Measurements from ENCODE around the gene NDRG3. TPM values are rescaled to one million over a fixed set of nuclear protein-coding genes. Genes with fewer than 3 reads are reported as not detected.
"Not testable (repeated sequence)": the region's sequence is repeated elsewhere in the genome, so short reads cannot be mapped to it uniquely, and the experiment has no call there.

The NDRG3 gene
- total RNA-seq, 1 donor from 2014 or later = 10.8 TPM

DNA sequence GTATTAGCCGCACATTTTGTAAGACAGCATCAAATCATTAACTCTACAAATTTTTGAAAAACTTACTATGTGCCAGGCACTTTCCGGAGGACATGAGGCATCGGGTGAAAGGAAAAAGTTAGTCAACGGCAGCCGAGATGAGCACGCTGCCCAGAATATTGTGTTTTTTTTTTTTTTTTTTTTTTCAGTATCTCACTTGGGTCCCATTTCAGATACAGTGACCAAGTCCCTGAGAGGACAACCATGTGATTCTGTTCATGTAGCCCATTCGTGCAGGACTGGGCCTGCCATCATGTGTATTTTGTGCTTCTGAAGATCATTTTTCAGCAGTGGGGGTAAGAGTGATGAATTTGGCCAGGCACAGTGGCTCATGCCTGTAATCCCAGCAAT is 101.2 kb downstream of the NDRG3 start:
- DNase-seq (ENCODE audit: low spot score) = no peak

DNA sequence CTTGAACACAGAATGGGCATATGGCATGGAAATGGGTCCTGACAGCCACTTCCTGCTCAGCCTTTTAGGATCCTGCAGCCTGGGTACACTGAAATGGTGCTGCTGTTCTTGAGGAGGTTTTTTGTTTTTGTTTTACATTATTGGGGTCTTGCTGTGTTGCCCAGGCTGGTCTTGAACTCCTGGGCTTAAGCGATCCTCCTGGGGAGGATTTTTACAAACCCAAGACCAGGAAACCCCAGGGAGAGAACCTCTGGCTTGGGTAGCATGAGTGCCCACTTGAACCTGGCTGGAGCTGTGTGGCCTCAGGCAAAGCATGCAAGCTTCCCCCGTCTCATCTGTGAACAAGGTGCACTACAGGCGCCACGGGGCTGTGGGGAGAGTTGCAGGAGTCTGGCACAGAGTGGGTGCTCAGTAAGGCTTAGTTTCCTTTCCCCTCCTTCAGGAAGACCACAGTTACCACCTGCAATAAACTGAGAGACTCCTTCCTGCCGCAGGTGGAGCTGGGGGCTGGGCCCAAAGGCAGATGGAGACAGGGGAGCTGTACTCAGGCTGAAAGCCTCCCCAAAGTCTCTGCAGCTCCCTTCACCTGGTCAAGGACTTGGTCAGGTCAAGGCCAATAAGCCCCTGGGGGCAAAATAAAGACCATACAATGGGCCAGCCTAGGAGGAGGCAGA is 101.7 kb downstream of the NDRG3 start:
- DNase-seq (ENCODE audit: low spot score) = no peak

DNA sequence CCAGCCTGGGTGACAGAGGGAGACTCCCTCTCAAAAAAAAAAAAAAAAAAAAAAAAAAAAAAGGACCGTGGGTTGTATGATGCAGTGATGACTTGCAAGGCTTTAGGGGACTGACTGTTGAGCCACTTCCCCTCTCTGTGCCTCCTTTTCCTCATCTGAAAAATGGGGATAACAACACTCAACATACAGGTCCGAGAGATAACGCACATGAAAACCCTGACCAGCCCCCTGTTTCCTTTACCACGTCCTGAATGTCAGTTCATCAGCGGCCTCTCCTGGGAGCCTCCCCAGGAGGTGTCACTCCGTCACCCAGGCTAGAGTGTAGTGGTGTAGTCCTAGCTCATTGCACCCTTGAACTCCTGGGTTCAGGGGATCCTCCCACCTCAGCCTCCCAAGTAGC is 103.8 kb downstream of the NDRG3 start:
- no peak for DNase-seq (ENCODE audit: low spot score)

- no peak for DNase-seq (ENCODE audit: low spot score)
Observed at GRCh38 chr20:36641506-36641843, 104.4 kb downstream of the NDRG3 start.

DNA sequence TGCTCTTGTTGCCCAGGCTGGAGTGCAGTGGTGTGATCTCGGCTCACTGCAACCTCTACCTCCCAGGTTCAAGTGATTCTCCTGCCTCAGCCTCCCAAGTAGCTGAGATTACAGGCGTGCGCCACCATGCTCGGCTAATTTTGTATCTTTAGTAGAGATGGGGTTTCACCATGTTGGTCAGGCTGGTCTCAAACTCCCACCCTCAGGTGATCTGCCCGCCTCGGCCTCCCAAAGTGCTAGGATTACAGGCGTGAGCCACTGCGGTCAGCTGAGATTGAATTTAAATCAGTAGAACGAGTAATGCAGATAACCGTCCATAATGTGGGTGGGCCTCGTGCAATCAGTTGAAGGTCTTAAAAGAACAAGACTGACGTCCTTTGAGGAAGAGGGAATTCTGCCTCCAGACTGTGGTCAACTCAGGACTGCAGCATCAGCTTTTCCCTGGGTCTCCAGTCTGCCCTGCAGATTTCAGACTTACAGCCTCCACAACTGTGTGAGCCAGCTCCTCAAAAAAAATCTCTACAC is 107.0 kb downstream of the NDRG3 start:
- not testable (repeated sequence) for DNase-seq (ENCODE audit: low spot score)

- no peak for DNase-seq (ENCODE audit: low spot score)
Observed at GRCh38 chr20:36634342-36634741, 111.5 kb downstream of the NDRG3 start.

DNA sequence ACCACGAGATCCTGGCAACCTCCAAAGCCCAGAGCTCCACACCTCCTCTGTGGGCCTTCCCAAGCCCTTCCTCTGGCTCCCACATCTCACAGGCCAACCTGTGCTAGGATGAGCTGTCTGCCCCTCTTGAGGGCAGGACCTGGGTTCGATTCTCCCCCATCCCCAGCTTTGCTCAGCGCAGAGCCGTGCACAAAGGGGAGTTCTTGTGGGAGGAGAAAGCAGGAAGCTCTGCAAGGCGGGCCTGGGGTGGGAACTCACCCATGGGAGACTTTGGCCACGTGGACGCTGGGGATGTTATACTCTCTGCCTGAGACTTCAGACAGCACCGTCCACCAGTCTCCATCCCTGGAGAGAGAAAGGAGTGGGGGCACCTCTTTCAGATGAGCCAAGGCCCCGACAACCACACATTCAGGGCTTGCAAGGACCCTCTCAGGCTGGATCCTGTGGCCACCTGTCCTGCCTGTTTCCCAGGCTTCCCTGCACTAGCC is 112.6 kb downstream of the NDRG3 start:
- DNase-seq (ENCODE audit: low spot score) = no peak

GRCh38 chr20:36632487-36633284 is 113.2 kb downstream of the NDRG3 start:
- DNase-seq (ENCODE audit: low spot score) = no peak

DNA sequence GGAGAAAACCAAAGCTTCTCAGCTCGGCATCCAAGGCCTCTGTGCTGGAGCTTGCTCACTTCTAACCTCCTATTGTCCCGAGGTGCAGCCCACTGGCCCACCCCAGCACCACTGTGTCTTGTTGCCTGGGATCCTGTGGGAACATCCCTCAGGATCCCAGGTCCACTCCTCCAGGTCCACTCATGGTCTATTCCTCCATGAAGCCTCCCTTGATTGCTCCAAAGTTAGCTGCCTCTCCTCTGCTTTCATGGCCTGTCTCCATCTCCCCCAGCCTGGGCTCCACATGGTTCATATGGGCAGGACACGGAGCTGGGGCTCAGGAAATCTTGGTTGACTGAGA is 113.8 kb downstream of the NDRG3 start:
- DNase-seq (ENCODE audit: low spot score) = no peak

- DNase-seq (ENCODE audit: low spot score) = no peak
Observed at GRCh38 chr20:36631646-36632045, 114.2 kb downstream of the NDRG3 start.

- DNase-seq (ENCODE audit: low spot score) = no peak
Observed at GRCh38 chr20:36629719-36630681, 115.9 kb downstream of the NDRG3 start.

GRCh38 chr20:36628076-36628475 is 117.8 kb downstream of the NDRG3 start:
- no peak for DNase-seq (ENCODE audit: low spot score)

- no peak for DNase-seq (ENCODE audit: low spot score)
Observed at GRCh38 chr20:36624944-36625324, 121.0 kb downstream of the NDRG3 start.

DNA sequence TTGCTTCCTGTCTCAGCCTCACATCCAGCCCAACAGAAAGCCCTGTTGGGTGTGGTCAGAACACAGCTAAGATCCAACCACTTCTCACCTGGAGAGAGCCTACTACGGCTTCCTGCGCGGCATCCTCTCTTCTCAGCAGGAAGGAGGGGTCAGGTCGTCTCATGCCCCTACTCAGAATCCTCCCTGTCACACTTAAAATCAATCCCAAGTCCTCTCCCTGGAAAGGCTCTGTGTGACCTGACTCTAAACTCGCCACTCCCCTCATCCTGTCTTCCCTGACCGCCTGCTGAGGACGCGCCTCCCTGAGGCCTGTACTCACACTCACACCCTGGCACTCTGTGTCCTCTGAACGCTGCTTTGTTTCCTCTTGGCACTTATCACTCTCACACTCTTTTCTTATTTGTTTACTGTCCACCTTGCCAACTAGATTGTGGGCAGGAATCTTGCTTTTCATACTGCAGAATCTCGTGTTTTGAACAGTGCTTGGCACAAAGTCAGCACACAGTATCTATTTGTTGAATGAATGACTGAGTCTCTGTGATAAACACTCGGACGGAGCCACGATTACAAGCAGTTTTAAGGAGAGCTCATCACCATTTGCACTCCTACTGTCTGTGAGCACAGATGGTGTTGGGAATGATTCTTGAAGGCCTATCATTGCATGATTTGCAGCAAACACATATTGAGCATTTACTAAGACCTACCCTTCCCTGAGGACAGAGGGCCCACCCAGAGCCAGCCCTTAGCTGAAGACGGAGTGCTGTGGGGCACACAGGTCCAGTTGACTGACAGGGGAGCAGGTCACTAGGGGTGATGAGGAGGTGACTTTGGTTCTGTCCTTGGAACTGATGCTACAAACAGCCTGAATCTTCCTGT is 121.6 kb downstream of the NDRG3 start:
- DNase-seq (ENCODE audit: low spot score) = no peak

DNA sequence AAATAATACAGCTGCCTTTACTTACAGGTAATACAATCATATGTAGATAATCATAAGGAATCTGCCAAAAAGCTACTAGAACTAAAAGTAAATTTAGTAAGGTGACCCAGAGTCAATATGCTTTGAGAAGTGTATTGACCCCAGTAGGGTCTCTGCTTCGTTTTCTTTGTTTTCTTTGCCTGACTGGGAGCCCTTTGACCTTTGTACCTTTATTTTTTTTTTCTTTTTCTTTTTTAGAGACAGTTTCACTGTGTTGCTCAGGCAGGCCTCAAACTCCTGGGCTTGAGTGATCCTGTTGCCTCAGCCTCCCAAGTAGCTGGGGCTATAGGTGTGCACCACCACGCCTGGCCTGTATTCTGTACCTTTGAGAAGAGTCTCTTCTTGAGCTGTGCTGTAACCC is 122.4 kb downstream of the NDRG3 start:
- no peak for DNase-seq (ENCODE audit: low spot score)

- DNase-seq (ENCODE audit: low spot score) = no peak
Observed at GRCh38 chr20:36620917-36621316, 125.0 kb downstream of the NDRG3 start.

DNA sequence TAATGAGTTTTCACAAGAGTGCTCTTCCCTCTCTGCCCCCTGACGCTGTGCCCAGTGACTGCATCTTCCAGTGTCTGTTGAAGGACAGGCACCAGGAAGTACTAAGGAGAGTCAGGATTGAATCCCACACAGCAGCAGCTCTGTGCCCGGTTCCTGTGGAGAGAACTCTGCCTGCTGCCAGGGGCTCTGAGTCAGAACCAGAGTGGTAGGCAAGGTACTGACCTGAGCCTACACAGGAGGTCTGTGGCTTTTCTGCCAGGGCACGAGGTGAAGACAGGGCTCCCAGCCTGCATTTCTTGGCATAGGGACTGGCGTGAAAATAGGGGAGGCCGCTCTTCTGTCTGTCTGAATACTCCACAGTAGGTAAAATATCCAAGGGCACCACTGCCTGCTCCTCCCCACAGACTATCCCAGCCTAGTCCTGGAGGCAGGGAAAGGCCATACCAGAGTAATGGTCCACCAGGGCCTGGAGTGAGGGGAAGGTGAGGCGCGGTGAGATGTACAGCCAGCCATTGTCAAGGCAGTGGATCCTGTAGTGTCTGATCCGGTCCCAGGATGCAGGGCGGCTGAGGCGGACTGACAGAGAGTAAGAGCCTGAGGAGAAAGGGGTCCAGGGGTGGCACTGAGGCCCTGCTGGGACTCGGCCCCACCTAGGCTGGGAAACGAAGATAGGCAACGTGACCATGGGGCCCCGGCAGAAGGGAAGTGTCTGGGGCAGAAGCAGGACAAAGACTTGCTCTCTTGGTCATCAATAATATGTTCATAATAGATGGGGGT is 130.9 kb downstream of the NDRG3 start:
- DNase-seq (ENCODE audit: low spot score) = no peak

- no peak for DNase-seq (ENCODE audit: low spot score)
Observed at GRCh38 chr20:36613974-36614373, 131.9 kb downstream of the NDRG3 start.

DNA sequence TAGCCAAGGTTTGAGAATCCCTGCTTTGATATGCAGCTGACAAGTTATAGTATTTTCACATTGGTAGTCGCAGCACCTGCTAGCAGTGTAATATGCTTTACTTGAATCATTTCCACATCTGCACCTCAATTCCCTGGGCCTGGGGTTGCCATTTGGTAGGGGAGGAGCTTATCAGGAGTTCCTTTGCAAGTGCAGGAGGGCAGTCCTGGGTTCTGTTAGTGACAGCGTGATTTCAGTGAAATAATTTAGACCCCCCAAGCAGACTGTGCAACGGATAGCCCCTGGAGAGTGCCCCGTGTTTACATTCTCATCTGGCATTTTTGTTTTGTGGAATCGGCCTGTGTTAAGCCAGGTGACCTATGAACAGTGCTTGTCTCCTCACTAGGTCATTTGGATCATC is 134.3 kb downstream of the NDRG3 start:
- DNase-seq (ENCODE audit: low spot score) = no peak

DNA sequence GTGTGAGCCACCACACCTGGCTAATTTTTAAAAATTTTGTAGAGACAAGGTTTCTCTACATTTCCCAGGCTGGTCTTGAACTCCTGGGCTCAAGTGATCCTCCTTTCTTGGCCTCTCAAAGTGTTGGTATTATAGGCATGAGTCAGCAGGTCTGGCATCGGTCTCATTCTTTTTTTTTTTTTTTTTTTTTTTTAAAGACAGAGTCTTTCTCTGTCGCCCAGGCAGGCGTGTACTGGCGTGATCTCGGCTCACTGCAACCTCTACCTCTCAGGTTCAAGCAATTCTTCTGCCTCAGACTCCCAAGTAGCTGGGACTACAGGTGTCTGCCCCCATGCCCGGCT is 137.5 kb downstream of the NDRG3 start:
- not testable (repeated sequence) for DNase-seq (ENCODE audit: low spot score)

Measured in umbilical cord (tissue), 2 donors.